Activated CD4-positive, CD25-positive, alpha-beta regulatory T cell (primary cell): ENCODE data around the gene SUB1.
"Not testable (repeated sequence)": the region's sequence is repeated elsewhere in the genome, so short reads cannot be mapped to it uniquely, and the experiment has no call there.

Experiments used
- DNase-seq, 4 experiments: peaks; one replicate each; lab custom pipeline; 2025; lab: John Stamatoyannopoulos, UW

The SUB1 gene

GRCh38 chr5:32565145-32565544, 20.2 kb upstream of the SUB1 start:
- no peak for DNase-seq

GRCh38 chr5:32566319-32567111, 18.8 kb upstream of the SUB1 start:
- DNase-seq, result no peak

DNA sequence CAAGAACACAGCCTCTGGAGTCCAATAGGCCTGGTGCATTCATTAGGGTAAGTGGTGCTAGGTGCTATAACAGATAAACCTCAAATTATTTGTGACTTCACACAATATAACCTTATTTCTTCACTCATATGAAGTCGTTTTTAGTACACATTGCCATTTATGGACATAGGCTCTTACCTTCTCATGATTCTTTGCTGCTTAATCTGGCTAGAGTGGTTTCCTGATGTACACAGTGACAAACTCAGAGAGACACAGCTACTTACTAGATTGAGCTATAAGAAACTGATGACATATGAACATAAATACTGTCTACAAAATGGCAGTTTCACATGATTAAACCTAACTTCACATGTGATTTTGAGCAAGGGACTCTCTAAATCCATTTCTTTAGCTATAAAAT, 14.2 kb upstream of the SUB1 start:
- DNase-seq, result no peak

DNA sequence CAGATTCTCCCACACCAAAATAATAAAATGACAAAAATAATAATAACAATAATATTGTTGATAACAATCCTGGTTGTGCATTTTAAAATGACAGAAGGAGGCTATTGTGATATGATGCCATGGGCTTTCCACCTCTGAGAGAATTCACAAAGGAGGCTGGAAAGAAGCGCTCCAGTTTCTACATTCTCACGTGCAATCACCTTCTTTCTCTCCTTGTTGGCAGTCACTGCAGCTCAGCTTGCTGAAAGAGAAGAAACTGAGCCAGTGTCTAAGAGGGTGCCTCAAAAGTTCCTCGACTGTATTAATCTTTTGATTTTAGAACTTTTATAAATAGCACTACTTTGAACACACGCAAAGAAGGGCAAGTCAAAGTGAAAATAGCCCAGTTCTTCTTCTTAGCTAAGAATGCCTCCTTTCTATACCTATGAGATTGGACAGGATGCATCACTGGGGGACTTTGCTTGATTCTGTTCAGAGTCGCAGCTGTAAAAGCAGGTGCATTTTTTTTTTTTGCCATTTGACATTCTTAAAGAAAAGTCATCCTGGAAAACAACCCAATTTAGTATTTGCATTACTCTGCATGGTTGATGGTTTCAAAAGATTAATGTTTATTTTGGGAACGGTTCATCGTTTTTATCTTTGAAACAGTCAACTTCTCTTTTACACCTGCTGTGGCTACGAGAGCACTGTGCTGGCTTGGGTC, 12.4 kb upstream of the SUB1 start:
- DNase-seq, result no peak

DNA sequence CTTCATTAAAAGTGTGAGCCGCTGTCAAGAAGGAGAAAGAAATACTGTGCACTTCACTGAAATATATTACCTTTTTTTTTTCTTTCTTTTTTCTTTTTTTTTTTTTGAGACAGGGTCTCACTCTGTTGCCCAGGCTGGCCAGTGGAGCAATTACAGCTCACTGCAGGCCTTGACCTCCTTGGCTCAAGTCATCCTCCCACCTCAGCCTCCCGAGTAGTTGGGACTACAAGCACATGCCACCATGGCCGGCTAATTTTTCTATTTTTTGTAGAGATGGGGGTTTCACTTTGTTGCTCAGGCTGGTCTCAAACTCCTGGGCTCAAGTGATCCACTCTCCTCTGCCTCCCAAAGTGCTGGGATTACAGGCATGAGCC, 11.9 kb upstream of the SUB1 start:
- DNase-seq, result not testable (repeated sequence)

DNA sequence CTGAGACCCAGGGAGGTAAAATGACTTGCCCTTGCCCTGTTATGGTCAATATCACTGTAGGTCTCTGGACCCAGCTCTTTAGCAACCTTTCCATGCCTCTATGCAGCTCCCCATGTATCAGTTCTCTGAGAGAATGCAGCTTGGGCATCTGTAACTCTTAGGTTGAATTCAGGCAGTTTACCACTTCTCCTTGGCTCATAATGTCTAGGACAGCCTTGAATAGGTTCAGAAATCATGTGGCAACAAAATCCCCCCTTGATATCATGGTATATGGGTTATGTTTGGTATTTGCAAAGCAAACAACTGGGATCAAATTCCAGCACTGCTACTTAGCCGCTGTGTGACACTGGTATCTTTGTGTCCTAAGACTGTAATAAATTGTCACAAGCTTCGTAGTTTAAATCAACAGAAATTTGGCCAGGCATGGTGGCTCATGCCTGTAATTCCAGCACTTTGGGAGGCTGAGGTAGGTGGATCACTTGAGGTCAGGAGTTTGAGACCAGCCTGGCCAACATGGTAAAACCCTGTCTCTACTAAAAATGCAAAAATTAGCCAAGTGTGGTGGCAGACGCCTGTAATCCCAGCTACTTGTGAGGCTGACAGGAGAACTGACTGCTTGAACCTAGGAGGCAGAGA, 10.7 kb upstream of the SUB1 start:
- no peak for DNase-seq

- DNase-seq, result no peak
Observed at GRCh38 chr5:32578363-32578762, 7.0 kb upstream of the SUB1 start.

GRCh38 chr5:32578764-32579163, 6.6 kb upstream of the SUB1 start:
- no peak for DNase-seq

DNA sequence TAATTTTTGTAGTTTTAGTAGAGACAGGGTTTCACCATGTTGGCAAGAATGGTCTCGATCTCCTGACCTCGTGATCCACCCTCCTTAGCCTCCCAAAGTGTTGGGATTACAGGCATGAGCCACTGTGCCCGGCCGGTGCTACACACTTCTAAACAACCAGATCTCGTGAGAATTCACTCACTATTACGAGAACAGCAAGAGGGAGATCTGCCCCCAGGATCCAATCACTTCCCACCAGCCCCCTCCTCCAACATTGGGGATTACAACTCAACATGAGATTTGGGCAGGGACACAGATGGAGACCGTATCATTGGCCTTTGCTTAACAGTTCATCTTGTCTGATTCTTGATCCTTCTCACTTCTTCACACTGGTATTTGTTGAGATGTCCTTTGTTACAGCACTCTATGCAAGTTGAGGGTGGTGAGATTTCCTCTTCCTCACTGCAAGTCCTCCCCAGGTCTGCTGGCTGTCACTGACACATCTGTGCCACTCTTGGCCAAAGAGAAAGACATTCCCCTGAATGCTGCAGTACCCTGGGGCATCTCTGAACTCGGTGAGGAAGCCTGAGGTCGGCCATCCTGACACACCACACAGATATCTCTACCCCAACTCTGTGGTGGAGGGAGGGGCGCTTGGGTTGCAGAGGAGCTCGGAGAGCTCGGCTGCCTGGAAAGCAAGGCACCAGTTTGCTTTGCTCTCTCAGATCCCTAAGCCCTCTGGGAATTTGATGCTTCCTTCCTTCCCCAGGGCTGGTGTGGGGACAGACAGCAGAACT, 4.2 kb upstream of the SUB1 start:
- no peak for DNase-seq

- DNase-seq, result no peak
Observed at GRCh38 chr5:32583582-32584232, 1.6 kb upstream of the SUB1 start.

- DNase-seq, result no peak
Observed at GRCh38 chr5:32584646-32585045, 711 bp upstream of the SUB1 start.

GRCh38 chr5:32585122-32585445, 273 bp upstream of the SUB1 start:
- no peak for DNase-seq

GRCh38 chr5:32586276-32586599, 881 bp downstream of the SUB1 start:
- DNase-seq, result no peak

GRCh38 chr5:32587067-32587551, 1.8 kb downstream of the SUB1 start:
- no peak for DNase-seq

DNA sequence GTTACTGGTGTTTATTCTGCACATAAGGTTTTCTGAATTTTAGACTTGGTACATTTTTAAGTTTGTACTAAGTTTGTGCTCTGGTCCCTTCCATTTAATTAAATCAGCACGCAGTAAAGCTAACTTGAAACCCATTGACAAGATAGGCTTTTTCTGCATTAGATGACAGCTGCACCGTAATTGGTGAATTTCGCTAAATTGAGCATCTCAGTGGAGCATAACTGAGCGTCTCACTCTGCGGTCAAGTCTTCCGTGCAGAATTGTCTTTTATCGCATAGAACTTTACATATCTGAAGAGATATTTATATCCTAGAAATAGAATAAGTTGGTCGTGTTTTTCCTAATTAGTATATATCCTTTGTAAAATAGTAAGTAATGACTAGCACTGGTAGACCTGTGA, 4.1 kb downstream of the SUB1 start:
- DNase-seq, result no peak

DNA sequence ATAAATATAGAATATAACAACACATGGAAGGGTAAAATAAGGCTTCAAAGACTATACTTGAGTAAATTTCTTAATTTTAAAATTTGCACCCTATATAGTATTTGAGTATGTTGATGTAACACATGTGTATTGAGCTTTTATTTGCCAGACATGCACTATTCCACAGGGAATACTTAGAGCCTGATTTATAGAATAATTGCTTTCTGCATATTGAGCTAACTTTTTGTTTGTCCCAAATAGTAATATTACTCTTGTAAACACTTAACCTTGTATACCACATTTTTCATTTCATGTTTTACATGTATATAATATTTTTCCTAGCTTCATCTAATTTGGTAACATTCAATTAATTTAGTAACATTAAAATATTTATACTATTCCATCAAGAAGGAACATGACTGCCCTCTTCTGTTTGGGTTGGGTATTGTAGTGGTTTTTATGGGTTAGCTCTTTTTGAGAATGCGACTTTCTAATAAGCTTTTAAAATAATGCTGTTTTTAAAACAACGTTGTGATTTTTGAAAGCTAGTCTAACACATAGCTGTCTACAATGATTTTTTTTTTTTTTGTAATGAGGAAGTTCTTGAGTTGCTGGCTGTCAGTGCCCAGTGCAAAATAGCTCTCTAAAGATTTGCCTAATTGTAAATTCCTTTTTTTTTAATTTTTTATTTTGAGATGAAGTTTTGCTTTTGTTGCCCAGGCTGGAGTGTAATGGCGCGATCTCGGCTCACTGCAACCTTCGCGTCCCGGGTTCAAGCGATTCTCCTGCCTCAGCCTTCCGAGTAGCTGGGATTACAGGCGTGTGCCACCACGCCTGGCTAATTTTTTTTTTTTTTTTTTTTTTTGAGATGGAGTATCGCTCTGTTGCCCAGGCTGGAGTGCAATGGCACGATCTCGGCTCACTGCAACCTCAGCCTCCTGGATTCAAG, 4.8 kb downstream of the SUB1 start:
- peak in 1 of 4 experiments; percentile 19 for DNase-seq

DNA sequence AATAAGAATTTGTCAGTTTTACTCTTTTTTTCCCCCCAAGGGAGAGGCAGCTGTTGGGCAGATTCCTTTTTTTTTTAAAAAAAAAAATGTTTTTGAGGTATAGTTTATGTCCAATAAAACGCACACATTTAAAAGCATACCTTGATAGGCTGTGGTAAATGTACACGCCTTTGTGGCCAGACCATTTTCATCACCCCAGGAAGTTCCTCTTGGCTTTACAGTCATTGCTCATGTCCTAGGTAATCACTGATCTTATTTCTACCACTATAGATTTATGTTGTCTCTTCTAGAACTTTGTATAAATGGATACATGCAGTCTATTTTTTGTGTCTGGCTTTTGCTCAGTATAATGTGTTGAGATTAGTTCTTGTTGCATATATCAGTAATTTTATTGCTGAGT, 9.8 kb downstream of the SUB1 start:
- no peak for DNase-seq

- DNase-seq, result no peak
Observed at GRCh38 chr5:32597041-32597629, 11.8 kb downstream of the SUB1 start.

GRCh38 chr5:32598260-32598937, 13.0 kb downstream of the SUB1 start:
- no peak for DNase-seq

- DNase-seq, result no peak
Observed at GRCh38 chr5:32598997-32599549, 13.7 kb downstream of the SUB1 start.
